GM21423 (cell line): ENCODE data around the gene STH.
"Not testable (repeated sequence)": the region's sequence is repeated elsewhere in the genome, so short reads cannot be mapped to it uniquely, and the experiment has no call there.

Experiments
- ATAC-seq: cut with Tn5 transposase; IDR thresholded peaks from one replicate; pipeline ENCODE4 v1.9.1; 2021; ENCODE audit warnings: mild to moderate bottlenecking, moderate library complexity; ENCODE audit not compliant: unreplicated experiment

The STH gene, protein sequence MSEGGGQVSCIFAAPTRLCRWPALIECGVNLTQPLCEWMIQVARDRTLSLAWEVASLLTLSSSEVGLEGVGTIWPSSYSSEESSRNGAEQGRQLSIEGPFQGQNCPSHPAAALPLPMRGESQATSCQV

DNA sequence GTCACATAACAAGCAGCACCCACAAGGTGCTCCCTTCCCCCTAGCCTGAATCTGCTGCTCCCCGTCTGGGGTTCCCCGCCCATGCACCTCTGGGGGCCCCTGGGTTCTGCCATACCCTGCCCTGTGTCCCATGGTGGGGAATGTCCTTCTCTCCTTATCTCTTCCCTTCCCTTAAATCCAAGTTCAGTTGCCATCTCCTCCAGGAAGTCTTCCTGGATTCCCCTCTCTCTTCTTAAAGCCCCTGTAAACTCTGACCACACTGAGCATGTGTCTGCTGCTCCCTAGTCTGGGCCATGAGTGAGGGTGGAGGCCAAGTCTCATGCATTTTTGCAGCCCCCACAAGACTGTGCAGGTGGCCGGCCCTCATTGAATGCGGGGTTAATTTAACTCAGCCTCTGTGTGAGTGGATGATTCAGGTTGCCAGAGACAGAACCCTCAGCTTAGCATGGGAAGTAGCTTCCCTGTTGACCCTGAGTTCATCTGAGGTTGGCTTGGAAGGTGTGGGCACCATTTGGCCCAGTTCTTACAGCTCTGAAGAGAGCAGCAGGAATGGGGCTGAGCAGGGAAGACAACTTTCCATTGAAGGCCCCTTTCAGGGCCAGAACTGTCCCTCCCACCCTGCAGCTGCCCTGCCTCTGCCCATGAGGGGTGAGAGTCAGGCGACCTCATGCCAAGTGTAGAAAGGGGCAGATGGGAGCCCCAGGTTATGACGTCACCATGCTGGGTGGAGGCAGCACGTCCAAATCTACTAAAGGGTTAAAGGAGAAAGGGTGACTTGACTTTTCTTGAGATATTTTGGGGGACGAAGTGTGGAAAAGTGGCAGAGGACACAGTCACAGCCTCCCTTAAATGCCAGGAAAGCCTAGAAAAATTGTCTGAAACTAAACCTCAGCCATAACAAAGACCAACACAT lies at the start of gene STH:
STH (plus strand) TSS at position 264 of the 913 bp plus-strand sequence; CDS start at position 294, 30 bp downstream.
- no peak for ATAC-seq

- ATAC-seq = no peak
Measured at GRCh38 chr17:45949755-45950320, 49.2 kb upstream of the STH start.

DNA sequence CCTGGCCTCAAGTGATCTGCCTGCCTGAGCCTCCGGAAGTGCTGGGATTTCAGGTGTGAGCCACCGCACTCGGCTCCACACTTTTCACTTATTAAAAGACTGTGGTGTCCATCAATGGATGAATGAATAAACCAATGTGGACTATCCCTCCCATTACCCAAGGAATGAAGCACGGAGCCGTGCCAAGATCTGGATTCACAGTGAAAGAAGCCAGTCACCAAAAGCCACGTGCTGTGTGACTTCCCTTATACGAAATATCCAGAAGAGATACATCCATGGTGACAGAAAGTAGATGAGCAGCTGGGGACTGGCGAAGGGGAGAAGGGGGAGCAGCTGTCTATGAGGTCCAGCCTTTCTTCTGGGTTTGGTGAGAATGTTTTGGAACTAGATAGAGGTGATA lies 48.2 kb upstream of the STH start:
- no peak for ATAC-seq

- no peak for ATAC-seq
Measured at GRCh38 chr17:45951403-45951802, 47.6 kb upstream of the STH start.

DNA sequence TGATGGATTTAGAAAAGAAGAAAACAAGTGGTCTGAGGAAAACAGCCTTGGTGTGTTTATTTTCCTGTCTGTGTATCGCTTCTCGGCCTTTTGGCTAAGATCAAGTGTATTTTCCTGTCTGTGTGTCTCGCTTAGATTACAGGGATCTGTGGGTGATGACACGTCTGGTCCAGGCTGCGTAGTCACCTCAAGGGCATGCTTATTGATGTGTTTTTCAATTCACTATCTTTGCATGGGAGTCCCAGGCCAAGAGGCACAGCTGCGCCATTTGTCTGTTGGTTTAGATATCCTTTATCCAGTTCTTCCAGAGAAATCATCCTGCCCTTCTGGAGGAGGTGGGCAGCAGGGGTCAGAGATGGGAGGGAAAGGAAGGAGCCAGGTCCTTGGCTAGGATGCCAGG lies 47.1 kb upstream of the STH start:
- ATAC-seq = no peak

DNA sequence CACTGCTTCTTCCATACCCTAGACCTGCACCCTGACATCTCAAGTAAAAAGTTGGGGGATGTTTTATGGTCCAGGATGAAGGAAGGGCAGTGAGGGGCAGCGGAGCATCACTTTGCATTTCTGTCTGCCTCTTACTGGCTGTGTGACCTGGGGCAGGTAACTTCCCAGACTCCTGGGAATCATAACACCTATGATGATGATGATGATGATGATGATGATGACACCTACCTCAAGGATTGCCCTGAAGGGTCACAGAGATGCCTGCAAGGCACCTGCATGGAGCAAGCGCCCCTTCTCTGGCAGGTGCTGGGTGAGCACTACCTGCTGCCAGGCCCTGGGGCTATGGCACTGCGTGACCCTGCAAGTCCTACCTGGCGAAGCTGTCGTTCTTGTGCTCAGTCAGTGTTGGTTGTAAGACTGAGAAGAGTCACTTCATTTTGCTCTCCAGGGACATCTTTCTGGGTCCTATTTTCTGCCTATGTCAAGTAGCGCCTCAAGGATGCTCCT lies 46.2 kb upstream of the STH start:
- ATAC-seq = no peak

DNA sequence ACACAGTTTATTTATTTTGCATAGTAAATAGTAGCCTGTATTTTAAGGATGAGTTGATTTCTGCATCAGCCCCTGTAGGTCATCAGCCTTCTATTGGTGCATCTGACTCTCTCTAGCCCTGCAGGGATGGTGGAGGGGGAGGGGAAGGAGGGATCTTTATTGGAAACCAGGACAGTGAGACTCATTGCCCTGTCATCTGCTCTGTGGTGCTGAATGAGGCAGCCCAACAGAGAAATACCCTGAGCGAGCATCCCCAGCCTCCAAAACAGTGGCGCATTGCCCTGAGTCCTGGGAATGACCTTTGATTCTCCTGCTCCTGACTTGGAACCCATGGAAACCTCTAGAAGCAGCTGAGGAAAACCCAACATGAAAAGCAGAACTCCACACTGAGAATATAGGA lies 45.5 kb upstream of the STH start:
- ATAC-seq = no peak

GRCh38 chr17:45954914-45955313 lies 44.1 kb upstream of the STH start:
- no peak for ATAC-seq

- ATAC-seq = no peak
Measured at GRCh38 chr17:45955326-45955725, 43.7 kb upstream of the STH start.

GRCh38 chr17:45956090-45956489 lies 43.0 kb upstream of the STH start:
- no peak for ATAC-seq

DNA sequence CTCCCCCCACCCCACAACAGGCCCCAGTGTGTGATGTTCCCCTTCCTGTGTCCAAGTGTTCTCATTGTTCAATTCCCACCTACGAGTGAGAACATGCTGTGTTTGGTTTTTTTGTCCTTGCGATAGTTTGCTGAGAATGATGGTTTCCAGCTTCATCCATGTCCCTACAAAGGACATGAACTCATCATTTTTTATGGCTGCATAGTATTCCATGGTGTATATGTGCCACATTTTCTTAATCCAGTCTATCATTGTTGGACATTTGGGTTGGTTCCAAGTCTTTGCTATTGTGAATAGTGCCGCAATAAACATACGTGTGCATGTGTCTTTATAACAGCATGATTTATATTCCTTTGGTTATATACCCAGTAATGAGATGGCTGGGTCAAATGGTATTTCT lies 42.3 kb upstream of the STH start:
- ATAC-seq = not testable (repeated sequence)

DNA sequence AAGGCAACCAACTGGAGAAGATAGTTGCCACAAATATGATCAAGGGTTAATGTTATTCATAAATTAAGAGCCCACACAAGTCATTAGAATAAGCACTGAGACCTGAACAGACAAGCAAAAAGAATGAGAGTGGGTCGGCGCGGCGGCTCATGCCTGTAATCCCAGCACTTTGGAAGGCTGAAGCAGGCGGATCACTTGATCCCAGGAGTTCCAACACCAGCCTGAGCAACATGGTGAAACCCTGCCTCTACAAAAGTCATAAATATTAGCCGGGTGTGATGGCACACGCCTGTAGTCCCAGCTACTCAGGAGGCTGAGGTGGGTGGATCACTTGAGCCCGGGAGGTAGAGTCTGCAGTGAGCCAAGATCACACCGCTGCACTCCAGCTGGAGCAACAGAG lies 40.7 kb upstream of the STH start:
- no peak for ATAC-seq

DNA sequence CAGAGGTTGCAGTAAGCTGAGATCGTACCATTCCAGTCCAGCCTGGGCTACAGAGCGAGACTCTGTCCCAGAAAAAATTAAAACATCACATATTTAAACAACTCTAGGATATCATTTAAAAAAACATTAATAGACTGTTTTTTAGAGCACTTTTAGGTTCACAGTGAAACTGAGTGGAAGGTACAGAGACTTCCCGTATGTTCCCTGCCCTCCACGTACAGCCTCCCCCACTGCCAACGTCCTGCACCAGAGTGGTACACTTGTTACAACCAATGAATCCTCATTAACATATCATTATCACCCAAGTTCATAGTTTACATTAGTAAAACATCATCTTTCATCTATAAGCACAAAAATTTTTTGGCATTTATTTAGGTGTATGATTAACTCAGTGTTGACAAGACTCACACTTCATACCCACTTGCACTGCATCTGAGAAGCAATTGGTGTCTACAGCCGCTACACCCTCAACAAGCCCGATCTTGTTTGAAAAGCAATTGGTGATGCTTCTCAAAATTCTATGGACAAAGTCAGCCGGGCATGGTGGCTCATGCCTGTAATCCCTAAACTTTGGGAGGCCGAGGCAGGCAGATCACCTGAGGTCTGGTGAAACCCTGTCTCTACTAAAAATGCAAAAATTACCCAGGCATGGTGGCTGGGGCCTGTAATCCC lies 39.9 kb upstream of the STH start:
- no peak for ATAC-seq

DNA sequence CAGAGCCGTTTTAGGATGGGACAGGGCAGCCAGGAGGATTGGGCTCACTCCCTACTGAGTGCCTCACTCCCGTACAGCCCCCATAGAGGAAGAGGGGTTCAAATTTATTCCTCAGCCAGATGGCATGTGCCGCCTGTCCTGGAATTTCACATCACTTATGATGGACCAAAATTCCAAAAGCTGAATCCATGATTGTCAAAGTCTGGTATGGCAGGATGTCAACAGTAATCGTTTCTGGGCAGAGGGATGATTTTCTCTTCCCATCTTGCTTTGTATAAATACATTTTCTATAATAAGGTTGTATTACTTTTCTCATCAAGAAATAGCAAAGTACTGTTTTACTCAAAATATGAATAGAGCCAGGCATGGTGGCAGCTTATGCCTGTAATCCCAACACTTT lies 38.7 kb upstream of the STH start:
- ATAC-seq = no peak

DNA sequence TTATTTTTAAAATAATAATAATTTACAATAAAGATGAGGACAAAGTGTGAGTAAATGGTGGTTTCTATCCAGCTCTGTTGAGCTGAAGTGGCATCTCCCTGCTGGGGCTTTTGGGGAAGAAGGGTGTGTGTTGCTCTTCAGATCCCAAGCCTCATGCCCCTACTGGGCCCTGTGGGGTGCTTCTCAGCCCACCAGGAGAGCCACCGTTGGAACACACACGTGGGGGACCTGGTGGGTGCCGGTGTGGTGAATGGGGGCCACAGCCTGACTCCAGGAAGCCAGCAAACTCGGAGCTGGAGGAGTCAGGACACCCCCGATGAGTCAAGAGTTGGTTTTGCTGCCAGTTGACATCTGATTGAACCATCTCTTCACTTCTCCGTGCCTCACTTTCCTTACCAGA lies 37.8 kb upstream of the STH start:
- ATAC-seq = no peak

- ATAC-seq = no peak
Measured at GRCh38 chr17:45962221-45962972, 36.7 kb upstream of the STH start.

GRCh38 chr17:45963283-45963682 lies 35.8 kb upstream of the STH start:
- no peak for ATAC-seq

DNA sequence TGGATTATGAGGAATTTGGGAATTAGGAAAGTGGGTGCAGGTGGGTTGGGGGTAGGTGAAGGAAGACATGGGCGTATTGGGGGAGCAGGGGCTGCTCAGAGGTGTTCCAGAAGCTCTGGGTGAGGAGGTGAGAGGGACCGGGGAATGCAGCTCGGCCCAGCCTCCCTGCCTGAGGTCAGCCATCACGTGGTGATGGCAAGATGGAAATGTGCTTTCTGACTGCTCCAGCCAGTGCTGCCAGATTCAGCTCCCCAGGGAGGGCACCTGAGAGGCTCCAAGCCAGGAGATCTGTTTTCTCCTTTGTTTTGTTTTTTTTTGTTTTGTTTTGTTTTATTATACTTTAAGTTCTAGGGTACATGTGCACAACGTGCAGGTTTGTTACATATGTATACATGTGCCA lies 35.2 kb upstream of the STH start:
- no peak for ATAC-seq

GRCh38 chr17:45964634-45965033 lies 34.4 kb upstream of the STH start:
- no peak for ATAC-seq

DNA sequence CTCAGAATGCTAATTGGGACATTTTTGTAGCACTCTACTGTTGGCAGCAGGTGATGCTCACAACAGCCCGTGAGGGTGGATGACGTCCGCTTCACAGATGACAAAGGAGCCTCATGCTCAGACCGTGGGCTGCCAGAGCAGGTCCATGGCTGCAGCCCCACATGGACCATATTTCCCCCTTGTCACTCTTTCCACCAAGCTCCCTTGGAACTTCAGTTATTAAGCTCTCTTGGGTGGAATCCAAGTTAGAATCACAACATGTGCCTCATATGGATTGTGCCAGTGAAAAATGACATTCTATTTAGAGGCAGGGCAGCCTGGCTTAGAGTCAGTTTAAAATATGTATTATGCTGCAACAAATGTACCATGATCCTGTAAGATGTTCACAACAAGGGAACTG lies 33.2 kb upstream of the STH start:
- no peak for ATAC-seq
